ENCODE data around the gene RBM18.
A peak's percentile ranks its signal among the peaks of the same experiment; 100 is the strongest.

RBM18 gene, protein sequence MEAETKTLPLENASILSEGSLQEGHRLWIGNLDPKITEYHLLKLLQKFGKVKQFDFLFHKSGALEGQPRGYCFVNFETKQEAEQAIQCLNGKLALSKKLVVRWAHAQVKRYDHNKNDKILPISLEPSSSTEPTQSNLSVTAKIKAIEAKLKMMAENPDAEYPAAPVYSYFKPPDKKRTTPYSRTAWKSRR

DNA sequence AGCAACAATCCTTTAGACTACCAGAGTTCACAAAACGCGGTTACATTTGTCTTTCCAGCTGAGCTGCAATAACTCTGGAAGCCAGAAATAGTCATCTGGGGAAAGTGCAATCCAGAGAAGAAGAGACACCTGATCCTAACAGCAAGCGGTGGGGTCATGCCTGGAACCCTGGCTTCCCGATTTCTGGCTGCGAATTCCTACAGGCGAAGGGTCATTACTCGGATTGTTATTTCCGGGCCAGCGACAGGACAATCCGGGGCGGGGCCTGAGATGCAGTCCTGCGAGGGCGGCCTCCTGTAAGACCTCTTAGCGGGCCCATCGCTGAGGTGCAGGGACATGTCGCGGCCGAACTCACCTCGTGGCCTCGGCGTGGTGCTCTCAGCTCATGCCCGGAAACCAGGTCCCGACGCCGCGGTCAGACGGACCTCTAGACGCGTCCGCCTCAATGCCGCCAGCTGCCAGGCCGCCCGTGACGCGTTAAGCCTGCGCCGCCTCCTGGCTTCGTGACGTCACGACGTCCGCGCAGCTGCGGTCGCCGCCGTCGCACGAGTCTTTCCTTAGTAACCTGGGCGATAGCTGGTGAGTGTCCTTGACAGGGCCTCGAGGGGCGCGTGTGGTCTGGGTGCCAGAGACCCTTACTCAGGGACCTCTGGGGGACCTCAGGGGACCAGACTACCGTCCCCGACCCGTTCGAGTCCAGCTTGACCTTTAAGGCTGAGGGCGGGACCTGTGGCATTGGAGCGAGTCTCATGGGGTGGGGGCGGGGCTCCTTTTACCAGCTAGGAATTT lies at the start of gene RBM18, which contains the start of gene MRRF:
TSS of gene RBM18 (minus strand) at position 481 of the 789 bp plus-strand sequence. CDS start 3,348 bp downstream, outside the sequence.
TSS of gene MRRF (plus strand) at position 523 of the 789 bp plus-strand sequence. CDS start 6,010 bp downstream, outside the sequence.
- DNase-seq: peak; percentile 87 to 92

GRCh38 chr9:122314165-122314564 lies 49.5 kb upstream of the RBM18 start:
- no peak for DNase-seq

- no peak for DNase-seq
Observed at GRCh38 chr9:122309861-122310260, 45.2 kb upstream of the RBM18 start.

DNA sequence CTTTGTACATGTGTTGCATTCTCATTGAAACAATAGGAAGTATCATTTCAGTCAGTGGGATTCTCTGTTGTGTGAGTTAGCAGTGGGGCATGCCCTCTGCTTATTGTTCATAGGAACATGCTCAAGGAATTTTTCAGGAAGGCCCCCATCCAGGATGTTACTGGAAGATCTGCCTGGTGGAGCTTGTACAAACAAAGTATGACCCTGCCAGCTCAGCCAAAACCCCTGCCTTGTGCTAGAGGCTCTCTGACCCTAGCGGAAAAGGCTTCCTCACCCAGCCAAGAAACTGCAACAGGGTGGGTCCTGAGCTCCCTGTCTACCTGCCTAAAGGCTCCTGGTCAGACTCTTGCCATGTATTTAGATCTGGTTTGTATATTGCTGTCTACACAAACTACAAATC lies 43.3 kb upstream of the RBM18 start:
- DNase-seq: no peak

- DNase-seq: no peak
Observed at GRCh38 chr9:122307061-122307460, 42.4 kb upstream of the RBM18 start.

DNA sequence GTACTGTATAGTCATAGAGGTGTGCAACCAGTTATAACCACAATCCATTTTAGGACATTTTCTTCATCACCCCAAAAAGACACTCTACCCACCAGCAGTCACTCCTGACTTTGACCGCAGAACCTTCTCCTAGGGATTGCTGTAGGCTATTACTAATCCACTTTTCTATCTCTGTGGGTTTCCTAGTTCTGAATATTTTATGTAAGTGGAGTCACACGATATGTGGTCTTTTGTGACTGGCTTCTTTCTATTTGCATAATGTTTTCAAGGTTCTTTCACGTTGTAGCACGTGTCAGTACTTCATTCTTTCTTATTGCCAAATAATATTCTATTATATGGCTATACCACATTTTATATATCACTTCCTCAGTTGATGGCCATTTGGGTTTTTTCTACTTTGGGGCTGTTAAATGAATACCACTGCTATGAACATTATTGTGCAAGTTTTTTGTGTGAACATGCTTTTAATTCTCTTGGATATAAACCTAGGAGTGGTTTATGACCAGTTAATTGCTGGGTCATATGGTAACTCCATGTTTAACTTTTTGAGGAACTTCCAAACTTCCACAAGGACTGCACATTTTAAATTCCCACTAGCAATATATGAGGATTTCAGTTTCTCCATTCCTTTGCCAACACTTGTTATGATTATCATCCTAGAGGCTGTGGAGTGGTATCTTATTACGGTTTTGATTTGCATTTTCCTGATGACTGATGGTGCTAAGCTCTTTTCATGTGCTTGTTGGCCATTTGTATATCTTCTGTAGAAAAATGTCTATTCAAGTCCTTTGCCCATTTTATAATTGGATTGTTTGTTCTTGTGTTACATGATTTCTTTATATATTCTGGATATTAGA lies 37.8 kb upstream of the RBM18 start:
- no peak for DNase-seq

DNA sequence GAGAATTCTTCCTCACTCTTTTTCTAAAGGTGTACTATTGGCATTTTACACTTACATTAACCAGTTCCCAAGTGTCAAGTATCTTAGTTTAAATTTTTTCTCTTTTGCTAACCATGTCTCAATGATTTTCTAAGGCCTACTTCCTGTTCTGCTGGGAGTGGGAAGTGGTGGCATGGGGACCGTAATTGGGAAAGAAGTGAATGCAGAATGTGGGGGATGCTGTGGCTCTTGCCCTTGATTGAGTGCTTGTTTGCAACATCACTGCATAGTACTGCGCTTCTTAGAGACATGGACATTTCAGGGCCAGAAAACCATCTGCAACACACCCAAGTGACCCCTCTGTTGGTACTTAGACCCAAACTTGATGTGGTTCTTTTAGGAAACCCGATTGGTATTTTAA lies 32.9 kb upstream of the RBM18 start:
- DNase-seq: no peak

- DNase-seq: no peak
Observed at GRCh38 chr9:122294531-122294930, 29.9 kb upstream of the RBM18 start.

DNA sequence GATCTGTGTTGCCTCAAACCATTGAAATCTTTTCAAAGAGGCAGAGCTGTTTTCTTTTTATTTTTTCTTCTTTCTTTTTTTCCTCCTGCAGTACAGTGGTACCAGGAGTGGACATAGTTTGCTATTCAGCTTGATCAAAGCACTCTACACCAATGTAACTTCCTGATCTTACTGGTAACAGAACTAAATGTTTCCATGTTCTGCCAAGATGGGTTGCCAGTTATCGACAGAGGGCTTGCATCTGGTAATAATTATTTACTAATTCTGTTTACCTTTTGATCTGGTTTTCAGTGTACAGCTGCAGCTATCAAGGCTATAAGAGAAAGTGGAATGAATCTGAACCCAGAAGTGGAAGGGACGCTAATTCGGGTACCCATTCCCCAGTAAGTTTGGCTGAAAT lies 26.8 kb upstream of the RBM18 start:
- DNase-seq: no peak

- DNase-seq: no peak
Observed at GRCh38 chr9:122287214-122287720, 22.6 kb upstream of the RBM18 start.

- no peak for DNase-seq
Observed at GRCh38 chr9:122286764-122287163, 22.1 kb upstream of the RBM18 start.

DNA sequence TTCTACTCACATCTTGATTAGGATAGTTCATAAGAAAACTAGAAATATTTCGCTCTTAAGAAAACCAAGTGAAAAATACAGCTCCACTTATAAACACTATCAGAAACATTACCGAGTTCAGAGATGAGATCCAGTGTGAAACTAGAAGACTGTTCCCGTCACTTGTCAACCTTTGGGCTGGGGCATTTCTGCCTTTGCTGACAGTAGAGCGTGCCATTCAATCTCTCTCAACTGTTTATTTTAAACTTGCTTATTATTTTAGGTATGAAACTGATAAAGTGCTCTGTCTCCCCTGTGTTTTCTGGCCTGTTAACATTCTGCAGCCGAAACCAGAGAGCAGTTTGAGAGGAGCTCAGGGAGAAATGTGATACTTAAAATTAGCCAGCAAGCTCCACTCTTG lies 16.7 kb upstream of the RBM18 start:
- DNase-seq: no peak

- DNase-seq: no peak
Observed at GRCh38 chr9:122277285-122277897, 12.8 kb upstream of the RBM18 start.

- DNase-seq: no peak
Observed at GRCh38 chr9:122276096-122276495, 11.5 kb upstream of the RBM18 start.

DNA sequence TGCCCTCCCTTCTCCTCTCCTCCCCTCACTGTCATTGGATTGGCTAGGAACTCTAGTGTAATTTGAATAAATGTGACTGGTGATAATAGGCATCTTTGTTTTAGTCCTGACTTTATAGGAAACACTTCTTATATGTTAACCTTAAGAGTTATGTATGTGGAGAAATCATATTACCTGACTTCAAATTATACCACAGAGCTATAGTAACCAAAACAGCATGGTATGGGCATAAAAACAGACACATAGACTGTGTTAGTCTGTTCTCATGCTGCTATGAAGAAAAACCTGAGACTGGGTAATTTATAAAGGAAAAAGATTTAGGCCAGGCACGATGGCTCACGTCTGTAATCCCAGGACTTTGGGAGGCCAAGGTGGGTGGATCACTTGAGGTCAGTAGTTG lies 9.4 kb upstream of the RBM18 start:
- DNase-seq: no peak

DNA sequence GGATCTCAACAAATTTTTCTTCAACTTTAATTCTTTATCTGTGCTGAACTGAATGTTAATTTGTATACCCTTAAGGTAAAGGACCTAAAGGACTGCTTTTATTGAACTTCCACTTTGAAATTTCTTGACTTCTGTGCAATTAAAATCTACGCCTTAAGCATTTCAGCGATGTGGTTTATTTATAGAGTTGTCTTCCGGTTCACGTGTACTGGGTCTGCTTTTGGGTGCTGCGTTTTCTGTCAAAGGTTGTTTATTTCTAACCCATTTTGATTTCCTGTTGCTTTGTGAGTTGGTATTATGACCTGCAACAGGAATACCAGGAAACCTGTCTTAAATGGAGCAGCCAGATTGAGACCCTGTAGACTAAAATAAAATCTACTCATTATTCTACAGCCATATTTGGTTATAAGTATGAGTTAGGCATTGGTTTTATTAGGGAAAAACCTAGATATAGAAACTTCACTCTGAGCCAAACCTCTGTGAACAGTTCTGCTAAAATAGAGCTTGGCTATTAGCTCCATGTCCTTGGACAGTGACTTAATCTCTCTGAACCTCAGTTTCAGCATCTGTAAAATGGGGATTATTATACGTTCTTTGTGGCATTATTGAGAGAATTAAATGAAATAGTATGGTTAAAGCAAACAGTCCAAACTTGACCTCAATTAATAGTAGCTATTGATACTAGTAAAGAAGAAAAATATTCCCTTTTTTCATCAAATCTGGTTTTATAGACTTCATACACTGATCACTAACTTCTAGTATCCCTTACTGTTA lies 3.6 kb upstream of the RBM18 start:
- DNase-seq: no peak

GRCh38 chr9:122265149-122265915 lies 692 bp upstream of the RBM18 start:
- no peak for DNase-seq

GRCh38 chr9:122263699-122264349 lies 816 bp downstream of the RBM18 start:
- DNase-seq: no peak

DNA sequence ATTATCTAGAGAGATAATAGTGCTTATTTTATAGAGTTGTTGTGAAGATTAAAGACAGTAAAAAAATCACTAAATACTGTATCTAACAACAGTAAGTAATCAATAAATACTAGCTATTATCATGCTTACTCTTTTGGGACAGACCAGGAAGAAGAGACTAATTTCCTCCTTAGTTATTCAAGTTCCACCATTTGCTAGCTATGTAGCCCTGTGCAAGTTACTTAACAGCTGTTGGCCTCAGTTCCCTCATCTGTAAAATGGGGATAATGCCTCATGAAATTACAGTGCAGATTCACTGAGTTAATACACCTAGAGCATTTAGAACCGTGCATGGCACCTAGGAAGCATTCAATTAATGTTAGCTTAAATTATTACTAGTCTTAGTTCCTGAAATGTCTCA lies 2.6 kb downstream of the RBM18 start:
- DNase-seq: no peak

- no peak for DNase-seq
Observed at GRCh38 chr9:122261469-122261881, 3.2 kb downstream of the RBM18 start.

Data from stimulated activated CD4-positive, alpha-beta T cell treated with anti-CD3 and anti-CD28 coated beads, Interleukin-2, amount 100 ng/mL, for 24 hours (primary cell).